ENCODE results near the gene B4GALT6. TPM values are rescaled to one million over a fixed set of nuclear protein-coding genes. Genes with fewer than 3 reads are reported as not detected.

B4GALT6 gene
- total RNA-seq, 1 donor from 2014 or later, result 16.3 TPM

DNA sequence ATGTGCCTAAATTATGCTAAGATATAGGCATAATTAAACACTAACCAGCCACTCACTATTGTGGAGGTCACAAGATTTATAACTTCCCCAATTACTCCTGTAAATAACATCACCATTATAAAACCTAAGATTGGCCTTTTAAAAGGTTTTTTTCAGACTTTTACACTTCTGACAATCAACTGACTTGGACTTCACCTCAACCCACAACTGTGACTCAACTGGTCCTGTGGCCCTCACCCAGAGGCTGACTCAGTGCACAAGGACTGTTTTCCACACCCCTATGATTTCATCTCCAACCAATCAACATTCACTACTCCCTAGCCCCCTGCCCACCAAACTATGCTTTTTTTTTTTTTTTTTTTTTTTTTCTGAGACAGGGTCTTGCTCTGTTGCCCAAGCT is 81.1 kb downstream of the B4GALT6 start:
- Mint-ChIP-seq H3K4me1 (no peaks in the 10 kb centered on the region), H3K36me3 (no peaks in the 10 kb centered on the region), H3K4me3 (no peak overlapping the region), H3K27me3 (ENCODE audit: insufficient read depth, low read depth) (no peaks in the 10 kb centered on the region), H3K27ac (no peak overlapping the region), H3K9me3 (no peaks in the 10 kb centered on the region)
- TF ChIP-seq EZH2phosphoT487 (IDR thresholded peaks at IDR 0.05) (no peak), EZH2 (IDR thresholded peaks at IDR 0.05) (no peak)
- TF ChIP-seq, protein P1, sequence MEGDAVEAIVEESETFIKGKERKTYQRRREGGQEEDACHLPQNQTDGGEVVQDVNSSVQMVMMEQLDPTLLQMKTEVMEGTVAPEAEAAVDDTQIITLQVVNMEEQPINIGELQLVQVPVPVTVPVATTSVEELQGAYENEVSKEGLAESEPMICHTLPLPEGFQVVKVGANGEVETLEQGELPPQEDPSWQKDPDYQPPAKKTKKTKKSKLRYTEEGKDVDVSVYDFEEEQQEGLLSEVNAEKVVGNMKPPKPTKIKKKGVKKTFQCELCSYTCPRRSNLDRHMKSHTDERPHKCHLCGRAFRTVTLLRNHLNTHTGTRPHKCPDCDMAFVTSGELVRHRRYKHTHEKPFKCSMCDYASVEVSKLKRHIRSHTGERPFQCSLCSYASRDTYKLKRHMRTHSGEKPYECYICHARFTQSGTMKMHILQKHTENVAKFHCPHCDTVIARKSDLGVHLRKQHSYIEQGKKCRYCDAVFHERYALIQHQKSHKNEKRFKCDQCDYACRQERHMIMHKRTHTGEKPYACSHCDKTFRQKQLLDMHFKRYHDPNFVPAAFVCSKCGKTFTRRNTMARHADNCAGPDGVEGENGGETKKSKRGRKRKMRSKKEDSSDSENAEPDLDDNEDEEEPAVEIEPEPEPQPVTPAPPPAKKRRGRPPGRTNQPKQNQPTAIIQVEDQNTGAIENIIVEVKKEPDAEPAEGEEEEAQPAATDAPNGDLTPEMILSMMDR (IDR thresholded peaks at IDR 0.05), result no peak
- Histone ChIP-seq H3K9me3 (ENCODE audit: low read depth) (no peaks in the 10 kb centered on the region), H3F3A (ENCODE audit: low read depth) (no peaks in the 10 kb centered on the region), H3K9ac (no peak overlapping the region), H3K4me2 (no peak overlapping the region), H3K4me3 (no peak overlapping the region), H2AFZ (replicated peaks) (no peak overlapping the region), H3K79me2 (ENCODE audit: low read depth) (no peaks in the 10 kb centered on the region), H4K20me1 (ENCODE audit: low read depth) (no peaks in the 10 kb centered on the region), H3K36me3 (no peaks in the 10 kb centered on the region), H3K4me1 (no peaks in the 10 kb centered on the region), H3K27me3 (no peaks in the 10 kb centered on the region), H3K27ac (no peak overlapping the region)
- DNase-seq (ENCODE audit: low spot score), result no peak

DNA sequence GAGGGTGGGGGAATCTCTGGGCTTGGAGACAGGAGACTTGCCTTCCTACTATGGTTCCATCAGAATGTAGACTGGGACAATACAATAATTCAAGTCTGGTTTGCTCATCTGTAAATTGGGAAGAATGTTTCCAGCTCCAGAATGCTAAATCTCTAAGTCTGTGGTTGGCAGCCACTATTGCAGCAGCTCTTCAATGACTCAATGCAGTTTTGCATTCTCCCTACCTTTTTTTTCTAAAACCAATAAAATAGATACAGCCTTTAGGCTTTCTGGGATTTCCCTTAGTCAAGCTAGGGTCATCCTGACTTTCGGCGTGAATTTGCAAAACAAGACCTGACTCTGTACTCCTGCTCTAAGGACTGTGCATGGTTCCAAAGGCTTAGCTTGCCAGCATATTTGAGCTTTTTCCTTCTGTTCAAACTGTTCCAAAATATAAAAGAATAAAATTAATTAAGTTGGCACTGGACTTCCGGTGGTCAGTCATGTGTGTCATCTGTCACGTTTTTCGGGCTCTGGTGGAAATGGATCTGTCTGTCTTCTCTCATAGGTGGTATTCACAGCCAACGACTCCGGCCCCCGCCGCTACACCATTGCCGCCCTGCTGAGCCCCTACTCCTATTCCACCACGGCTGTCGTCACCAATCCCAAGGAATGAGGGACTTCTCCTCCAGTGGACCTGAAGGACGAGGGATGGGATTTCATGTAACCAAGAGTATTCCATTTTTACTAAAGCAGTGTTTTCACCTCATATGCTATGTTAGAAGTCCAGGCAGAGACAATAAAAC is 86.2 kb downstream of the B4GALT6 start:
- H3K4me1 Mint-ChIP-seq, result peaks cover 15% of the 10 kb centered on the region
- H3K27ac ChIP-seq, result no peak overlapping the region
- no peak overlapping the region for H3K4me3 Mint-ChIP-seq
- no peaks in the 10 kb centered on the region for H3K79me2 ChIP-seq (ENCODE audit: low read depth)
- H3K27me3 Mint-ChIP-seq (ENCODE audit: insufficient read depth, low read depth), result peaks cover 6% of the 10 kb centered on the region
- H3K27me3 ChIP-seq, result no peaks in the 10 kb centered on the region
- no peak overlapping the region for H3K9ac ChIP-seq
- no peaks in the 10 kb centered on the region for H3K36me3 ChIP-seq
- no peak overlapping the region for H2AFZ ChIP-seq (replicated peaks)
- H3K4me2 ChIP-seq, result no peak overlapping the region
- no peaks in the 10 kb centered on the region for H3F3A ChIP-seq (ENCODE audit: low read depth)
- H3K9me3 ChIP-seq (ENCODE audit: low read depth), result no peaks in the 10 kb centered on the region
- peaks cover 4% of the 10 kb centered on the region for H3K9me3 Mint-ChIP-seq
- TF ChIP-seq, protein P1 (IDR thresholded peaks at IDR 0.05), result no peak
- no peak for TF ChIP-seq EZH2 (IDR thresholded peaks at IDR 0.05)
- no peak for TF ChIP-seq EZH2phosphoT487 (IDR thresholded peaks at IDR 0.05)
- H3K4me3 ChIP-seq, result no peak overlapping the region
- no peaks in the 10 kb centered on the region for H4K20me1 ChIP-seq (ENCODE audit: low read depth)
- no peak overlapping the region for H3K27ac Mint-ChIP-seq
- H3K36me3 Mint-ChIP-seq, result no peaks in the 10 kb centered on the region
- no peaks in the 10 kb centered on the region for H3K4me1 ChIP-seq
- no peak for DNase-seq (ENCODE audit: low spot score)

DNA sequence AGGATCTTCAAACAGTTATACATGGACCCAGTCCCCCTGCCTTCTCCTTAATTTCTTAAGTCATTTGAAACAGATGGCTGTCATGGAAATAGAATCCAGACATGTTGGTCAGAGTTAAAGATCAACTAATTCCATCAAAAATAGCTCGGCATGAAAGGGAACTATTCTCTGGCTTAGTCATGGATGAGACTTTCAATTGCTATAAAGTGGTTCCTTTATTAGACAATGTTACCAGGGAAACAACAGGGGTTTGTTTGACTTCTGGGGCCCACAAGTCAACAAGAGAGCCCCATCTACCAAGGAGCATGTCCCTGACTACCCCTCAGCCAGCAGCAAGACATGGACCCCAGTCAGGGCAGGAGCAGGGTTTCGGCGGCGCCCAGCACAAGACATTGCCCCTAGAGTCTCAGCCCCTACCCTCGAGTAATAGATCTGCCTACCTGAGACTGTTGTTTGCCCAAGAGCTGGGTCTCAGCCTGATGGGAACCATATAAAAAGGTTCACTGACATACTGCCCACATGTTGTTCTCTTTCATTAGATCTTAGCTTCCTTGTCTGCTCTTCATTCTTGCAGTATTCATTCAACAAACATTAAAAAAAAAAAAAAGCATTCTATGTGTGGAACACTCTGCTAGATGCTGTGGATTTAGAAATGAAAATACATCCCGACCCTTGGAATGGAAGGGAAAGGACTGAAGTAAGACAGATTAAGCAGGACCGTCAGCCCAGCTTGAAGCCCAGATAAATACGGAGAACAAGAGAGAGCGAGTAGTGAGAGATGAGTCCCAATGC is 88.1 kb downstream of the B4GALT6 start:
- Mint-ChIP-seq H3K27ac (no peak overlapping the region), H3K4me1 (peaks cover 21% of the 10 kb centered on the region), H3K36me3 (no peaks in the 10 kb centered on the region), H3K9me3 (peaks cover 4% of the 10 kb centered on the region), H3K27me3 (ENCODE audit: insufficient read depth, low read depth) (peaks cover 8% of the 10 kb centered on the region), H3K4me3 (no peak overlapping the region)
- H3K4me1 ChIP-seq, result no peaks in the 10 kb centered on the region
- no peak overlapping the region for H3K9ac ChIP-seq
- no peaks in the 10 kb centered on the region for H3K9me3 ChIP-seq (ENCODE audit: low read depth)
- H3K36me3 ChIP-seq, result no peaks in the 10 kb centered on the region
- H3K27me3 ChIP-seq, result no peaks in the 10 kb centered on the region
- no peaks in the 10 kb centered on the region for H3F3A ChIP-seq (ENCODE audit: low read depth)
- no peak overlapping the region for H3K4me3 ChIP-seq
- TF ChIP-seq, protein P1 (IDR thresholded peaks at IDR 0.05), result no peak
- TF ChIP-seq EZH2 (IDR thresholded peaks at IDR 0.05), result no peak
- no peak for TF ChIP-seq EZH2phosphoT487 (IDR thresholded peaks at IDR 0.05)
- no peak overlapping the region for H2AFZ ChIP-seq (replicated peaks)
- H3K4me2 ChIP-seq, result no peak overlapping the region
- H3K27ac ChIP-seq, result no peak overlapping the region
- no peak for DNase-seq (ENCODE audit: low spot score)
- no peaks in the 10 kb centered on the region for H3K79me2 ChIP-seq (ENCODE audit: low read depth)
- H4K20me1 ChIP-seq (ENCODE audit: low read depth), result no peaks in the 10 kb centered on the region
